Tibial artery (tissue), 4 donors: ENCODE results near the gene RAE1.

Experiments used
- DNase-seq, 2 donors: peaks; one replicate each; pipeline ENCODE4 v3.0.0-alpha.2; 2019
- H3K27ac ChIP-seq, 2 donors: fragments of 200-600 bp; sonication (generic) in 1 of 2; 1 replicate in 1 of 2; 2 replicates in 1 of 2; pipeline ENCODE4 v1.5.1; 2018 to 2019; ENCODE audit warnings: mild to moderate bottlenecking in 1 of 2
- H3K27me3 ChIP-seq, 2 donors: fragments of 200-600 bp; sonication (generic) in 1 of 2; one replicate each; pipeline versions ENCODE4 v1.5.1 to v1.6.0; 2016 to 2019
- H3K36me3 ChIP-seq, 3 donors: fragments of 200-600 bp; sonication (generic) in 2 of 3; one replicate each; pipeline ENCODE4 v1.5.1; 2016 to 2019; ENCODE audit warnings: mild to moderate bottlenecking in 2 of 3
- H3K4me1 ChIP-seq, 4 donors: fragments of 200-600 bp; sonication (generic) in 2 of 4; 1 replicate in 3 of 4; 2 replicates in 1 of 4; pipeline ENCODE4 v1.5.1; 2016 to 2019
- H3K4me3 ChIP-seq, 2 donors: fragments of 200-600 bp; sonication (generic) in 1 of 2; 1 replicate in 1 of 2; 2 replicates in 1 of 2; pipeline ENCODE4 v1.5.1; 2018 to 2019; ENCODE audit warnings: mild to moderate bottlenecking in 2 of 2
- H3K9me3 ChIP-seq, 3 donors: fragments of 200-600 bp; sonication (generic) in 1 of 3; one replicate each; pipeline ENCODE4 v1.5.1; 2016 to 2019
- CTCF ChIP-seq, 2 experiments: fragments of 200-600 bp in 1 of 2; fragments of 450-650 bp in 1 of 2; IDR thresholded peaks; one replicate each; pipeline ENCODE4 v1.5.1; 2017 to 2019; ENCODE audit warnings: antibody characterized with exemption in 2 of 2, mild to moderate bottlenecking in 1 of 2, moderate library complexity in 1 of 2
- intact Hi-C: fragments of 100-400 bp; cut with DNase I; formaldehyde crosslinking; loops from one replicate; pipeline ENCODE4 v1.15.0; 2023; ENCODE audit warnings: low total_unique reads

Gene RAE1

DNA sequence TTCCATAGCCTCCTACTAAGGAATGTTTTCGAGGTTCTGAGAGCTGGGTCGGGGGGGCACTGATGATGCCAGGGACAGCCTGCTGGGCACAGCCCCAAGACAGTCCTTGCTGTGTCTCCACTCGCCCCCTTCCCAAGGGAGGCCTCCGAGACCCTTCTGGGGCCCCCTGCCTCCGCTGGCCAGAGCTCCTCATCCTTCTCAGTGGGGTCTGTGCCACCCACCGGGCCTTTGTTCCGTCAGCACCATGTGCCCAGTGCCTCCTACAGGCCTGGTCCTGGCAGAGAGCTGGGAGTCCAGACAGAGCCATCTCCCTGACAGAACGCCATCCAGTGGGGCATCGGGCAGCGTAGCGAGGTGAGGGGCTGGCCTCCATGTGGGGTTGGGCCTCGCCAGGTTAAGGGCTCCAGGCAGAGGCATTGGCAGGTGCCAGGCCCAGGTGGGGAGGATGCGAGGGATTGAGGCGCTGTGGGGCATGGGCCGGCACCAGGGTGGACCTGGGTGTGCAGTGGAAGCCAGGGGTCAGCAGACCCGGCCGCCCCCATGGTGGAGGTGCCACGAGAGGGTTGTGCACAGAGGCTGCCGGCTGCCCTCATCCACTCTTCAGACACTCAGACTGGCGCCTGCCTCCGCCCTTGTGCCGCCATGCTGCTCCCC is 53.5 kb downstream of the RAE1 start:
- no peak for DNase-seq
- no peak overlapping the region for H3K27ac ChIP-seq
- H3K4me3 ChIP-seq = no peak overlapping the region
- peaks cover 20 to 93% (median 83%) of the 10 kb centered on the region in 3 donors for H3K36me3 ChIP-seq
- peaks cover 0 to 29% (median 19%) of the 10 kb centered on the region in 4 donors for H3K4me1 ChIP-seq
- intact Hi-C loops = no loop called here
- no peaks in the 10 kb centered on the region for H3K27me3 ChIP-seq
- H3K9me3 ChIP-seq = no peaks in the 10 kb centered on the region
- TF ChIP-seq CTCF (IDR thresholded peaks at IDR 0.05) = no peak

DNA sequence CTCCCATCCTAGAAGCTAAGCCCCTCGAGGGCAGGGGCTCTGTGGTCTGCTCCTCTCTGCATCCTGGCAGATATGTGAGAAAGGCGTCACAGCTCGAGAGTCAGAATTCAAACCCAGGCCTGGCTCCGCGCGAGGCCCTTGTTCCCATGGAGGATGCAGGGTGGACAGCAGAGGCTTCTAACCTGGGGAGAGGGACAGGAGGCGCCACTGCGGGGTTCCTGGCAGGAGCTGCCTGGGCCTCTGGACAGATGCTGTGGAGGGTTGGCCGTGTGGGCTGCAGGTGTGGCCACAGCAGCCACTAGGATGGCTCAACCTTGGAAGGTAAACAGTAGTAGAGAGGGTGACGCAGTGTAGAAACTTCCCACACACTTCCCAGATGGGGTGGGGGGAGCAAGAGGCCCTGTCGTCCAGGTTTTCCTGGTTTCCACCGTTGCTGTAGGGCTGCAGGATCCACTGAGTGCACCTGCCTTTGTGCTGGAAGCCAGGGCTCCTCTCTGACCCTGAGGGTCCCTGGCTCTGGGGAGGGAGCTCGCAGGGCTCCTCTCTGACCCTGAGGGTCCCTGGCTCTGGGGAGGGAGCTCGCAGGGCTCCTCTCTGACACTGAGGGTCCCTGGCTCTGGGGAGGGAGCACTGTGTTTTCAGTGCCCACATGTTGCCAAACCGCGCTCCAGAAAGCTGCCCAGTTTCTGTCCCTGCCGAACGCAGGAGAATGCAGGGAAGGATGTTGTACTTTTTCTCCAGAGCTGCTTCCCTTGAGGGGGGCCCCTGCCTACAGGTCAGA is 54.4 kb downstream of the RAE1 start:
- Histone ChIP-seq H3K36me3 (peaks cover 20 to 95% (median 81%) of the 10 kb centered on the region in 3 donors), H3K9me3 (no peaks in the 10 kb centered on the region), H3K4me1 (peaks cover 0 to 21% (median 12%) of the 10 kb centered on the region in 4 donors), H3K27ac (no peak overlapping the region), H3K27me3 (no peaks in the 10 kb centered on the region), H3K4me3 (no peak overlapping the region)
- no peak for TF ChIP-seq CTCF (IDR thresholded peaks at IDR 0.05)
- no peak for DNase-seq
- intact Hi-C loops = no loop called here

- DNase-seq = no peak
- no peak overlapping the region for H3K27ac ChIP-seq
- TF ChIP-seq CTCF (IDR thresholded peaks at IDR 0.05) = no peak
- no peak overlapping the region for H3K4me3 ChIP-seq
- no peaks in the 10 kb centered on the region for H3K9me3 ChIP-seq
- H3K27me3 ChIP-seq = no peaks in the 10 kb centered on the region
- peaks cover 0 to 18% (median 10%) of the 10 kb centered on the region in 4 donors for H3K4me1 ChIP-seq
- peaks cover 20 to 73% (median 61%) of the 10 kb centered on the region in 3 donors for H3K36me3 ChIP-seq
- intact Hi-C loops = no loop called here
These were observed 56.5 kb downstream of the RAE1 start for GRCh38 chr20:57407541-57407956.

GRCh38 chr20:57408131-57408530 is 57.1 kb downstream of the RAE1 start:
- H3K36me3 ChIP-seq = peaks cover 20 to 67% (median 55%) of the 10 kb centered on the region in 3 donors
- H3K9me3 ChIP-seq = no peaks in the 10 kb centered on the region
- TF ChIP-seq CTCF (IDR thresholded peaks at IDR 0.05) = no peak
- no peaks in the 10 kb centered on the region for H3K27me3 ChIP-seq
- H3K4me3 ChIP-seq = no peak overlapping the region
- peaks cover 0 to 18% (median 10%) of the 10 kb centered on the region in 4 donors for H3K4me1 ChIP-seq
- peak overlapping the region; percentile 59 to 62 for H3K27ac ChIP-seq
- intact Hi-C loops = no loop called here
- DNase-seq = no peak

DNA sequence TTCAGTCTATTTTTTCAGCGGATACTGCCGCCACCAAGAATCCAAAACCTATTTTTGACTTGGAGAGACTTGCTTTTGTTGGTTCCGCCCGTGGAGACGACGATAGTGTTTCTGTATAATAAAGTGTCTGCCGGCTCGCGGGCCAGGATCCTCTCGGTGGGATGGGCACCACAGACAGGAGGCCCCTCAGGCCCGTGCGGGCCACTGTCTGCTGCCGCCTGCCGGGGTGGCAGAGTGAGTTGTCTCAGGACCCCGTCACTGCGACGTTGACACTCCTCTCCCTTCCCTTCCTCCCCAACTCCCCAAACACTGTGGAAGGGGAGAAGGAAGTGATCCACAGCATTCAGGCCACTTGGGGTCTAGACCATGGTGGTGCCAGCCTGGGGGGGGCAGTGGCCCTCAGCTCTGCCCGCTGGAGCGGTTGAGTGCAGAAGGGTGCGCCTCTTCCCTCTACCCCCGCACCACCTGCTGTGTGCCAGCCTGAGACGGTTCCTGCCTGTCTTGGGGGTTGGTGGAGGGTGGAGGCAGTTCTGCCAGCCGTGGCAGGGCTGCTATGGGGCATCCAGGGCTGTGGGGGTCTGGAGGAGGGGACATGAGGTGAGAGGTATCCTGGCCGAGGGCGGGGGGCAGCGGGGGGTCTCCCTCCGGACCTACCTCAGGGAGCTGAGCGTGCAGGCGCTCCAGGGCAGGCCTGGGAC is 57.6 kb downstream of the RAE1 start:
- intact Hi-C loops = no loop called here

More for the DNA sequence above, 57.6 kb downstream of the RAE1 start:
- Histone ChIP-seq H3K4me3 (no peak overlapping the region), H3K4me1 (peaks cover 0 to 18% (median 10%) of the 10 kb centered on the region in 4 donors), H3K27ac (peak overlapping the region; percentile 59 to 62), H3K9me3 (no peaks in the 10 kb centered on the region), H3K36me3 (peaks cover 17 to 62% (median 51%) of the 10 kb centered on the region in 3 donors), H3K27me3 (no peaks in the 10 kb centered on the region)
- TF ChIP-seq CTCF (IDR thresholded peaks at IDR 0.05) = no peak
- DNase-seq = no peak
